PC-9 (cell line): Measurements from ENCODE around the gene DPP4. TPM values are rescaled to one million over a fixed set of nuclear protein-coding genes. Genes with fewer than 3 reads are reported as not detected.

ENCODE experiments used
- BruUV-seq: library from RNA; stranded (reverse); fragments of 400-500 nt; replicated peaks from 2 replicates; lab custom pipeline; 2021; lab: Mats Ljungman, UMichigan
- CTCF ChIA-PET: fragments of 300-600 bp; sonication (Branson Sonifier 250); formaldehyde crosslinking; loops from one replicate; lab custom pipeline; 2022; ENCODE audit warnings: antibody characterized with exemption; lab: Charles Lee
- POLR2A ChIA-PET: fragments of 300-600 bp; sonication (Branson Sonifier 250); formaldehyde crosslinking; loops from one replicate; lab custom pipeline; 2022; ENCODE audit warnings: antibody characterized with exemption; ENCODE audit not compliant: unreplicated experiment; lab: Charles Lee
- DNase-seq, 2 experiments: peaks; one replicate each; pipeline versions ENCODE4 v3.0.0 to v3.0.0-alpha.2; 2015 to 2022; ENCODE audit warnings: mixed read lengths in 1 of 2
- H2AFZ ChIP-seq: fragments of 200-600 bp; sonication (generic); 2 replicates; pipeline ENCODE4 v1.8.1; 2017; ENCODE audit warnings: antibody characterized with exemption
- H3F3A ChIP-seq: fragments of 200-600 bp; sonication (generic); 2 replicates; pipeline ENCODE4 v1.8.1; 2017; ENCODE audit warnings: antibody characterized with exemption, mild to moderate bottlenecking, low read depth; ENCODE audit not compliant: insufficient read depth
- H3K27ac ChIP-seq: fragments of 200-600 bp; sonication (generic); 2 replicates; pipeline ENCODE4 v1.6.1; 2016; ENCODE audit warnings: mixed run types
- H3K27me3 ChIP-seq: fragments of 200-600 bp; sonication (generic); 2 replicates; pipeline ENCODE4 v1.6.1; 2016; ENCODE audit warnings: low read depth, mixed run types; ENCODE audit not compliant: insufficient read depth
- H3K36me3 ChIP-seq: fragments of 200-600 bp; sonication (generic); 2 replicates; pipeline ENCODE4 v1.6.1; 2016; ENCODE audit warnings: low read depth, mixed run types
- H3K4me1 ChIP-seq: fragments of 200-600 bp; sonication (generic); replicated peaks from 2 replicates; pipeline ENCODE4 v1.6.1; 2016; ENCODE audit warnings: mixed run types; ENCODE audit not compliant: insufficient read depth
- H3K4me2 ChIP-seq: fragments of 200-600 bp; sonication (generic); 2 replicates; pipeline ENCODE4 v1.6.1; 2017; ENCODE audit warnings: mixed run types
- H3K4me3 ChIP-seq: fragments of 200-600 bp; sonication (generic); 2 replicates; pipeline ENCODE4 v1.6.1; 2016; ENCODE audit warnings: mixed run types
- H3K79me2 ChIP-seq: fragments of 200-600 bp; sonication (generic); 2 replicates; pipeline ENCODE4 v1.6.1; 2017; ENCODE audit warnings: low read depth, mixed run types
- H3K9me2 ChIP-seq: fragments of 200-600 bp; sonication (generic); 2 replicates; pipeline ENCODE4 v1.8.1; 2017; ENCODE audit warnings: mild to moderate bottlenecking; ENCODE audit not compliant: insufficient read depth
- H3K9me3 ChIP-seq: fragments of 200-600 bp; sonication (generic); 2 replicates; pipeline ENCODE4 v1.8.1; 2016; ENCODE audit warnings: low read depth; ENCODE audit not compliant: insufficient read depth
- H4K20me1 ChIP-seq: fragments of 200-600 bp; sonication (generic); 2 replicates; pipeline ENCODE4 v1.8.1; 2017; ENCODE audit not compliant: insufficient read depth
- EZH2 ChIP-seq: fragments of 200-600 bp; sonication (generic); IDR thresholded peaks from 2 replicates; pipeline ENCODE4 v1.8.0; 2017; ENCODE audit warnings: antibody characterized with exemption, low read depth
- intact Hi-C: fragments of 100-400 bp; cut with micrococcal nuclease; formaldehyde crosslinking; loops from one replicate; pipeline ENCODE4 v1.10.0; 2022; ENCODE audit not compliant: unreplicated experiment
- total RNA-seq: library from RNA; stranded (reverse); gene quantifications from 2 replicates; pipeline ENCODE4 v1.2.3, GENCODE V29; 2021
- TF ChIP-seq, protein P1 (sequence below): fragments of 200-600 bp; sonication (generic); conservative IDR thresholded peaks from 2 replicates; pipeline ENCODE4 v1.6.1; 2017; ENCODE audit warnings: mixed run types, antibody characterized with exemption, mild to moderate bottlenecking, moderate library complexity

The DPP4 gene
- total RNA-seq, 1 experiment from 2014 or later: 0.35 TPM

GRCh38 chr2:162113088-162113775 lies 39.2 kb upstream of the DPP4 start:
- H2AFZ ChIP-seq: no peak overlapping the region
- TF ChIP-seq, protein P1, sequence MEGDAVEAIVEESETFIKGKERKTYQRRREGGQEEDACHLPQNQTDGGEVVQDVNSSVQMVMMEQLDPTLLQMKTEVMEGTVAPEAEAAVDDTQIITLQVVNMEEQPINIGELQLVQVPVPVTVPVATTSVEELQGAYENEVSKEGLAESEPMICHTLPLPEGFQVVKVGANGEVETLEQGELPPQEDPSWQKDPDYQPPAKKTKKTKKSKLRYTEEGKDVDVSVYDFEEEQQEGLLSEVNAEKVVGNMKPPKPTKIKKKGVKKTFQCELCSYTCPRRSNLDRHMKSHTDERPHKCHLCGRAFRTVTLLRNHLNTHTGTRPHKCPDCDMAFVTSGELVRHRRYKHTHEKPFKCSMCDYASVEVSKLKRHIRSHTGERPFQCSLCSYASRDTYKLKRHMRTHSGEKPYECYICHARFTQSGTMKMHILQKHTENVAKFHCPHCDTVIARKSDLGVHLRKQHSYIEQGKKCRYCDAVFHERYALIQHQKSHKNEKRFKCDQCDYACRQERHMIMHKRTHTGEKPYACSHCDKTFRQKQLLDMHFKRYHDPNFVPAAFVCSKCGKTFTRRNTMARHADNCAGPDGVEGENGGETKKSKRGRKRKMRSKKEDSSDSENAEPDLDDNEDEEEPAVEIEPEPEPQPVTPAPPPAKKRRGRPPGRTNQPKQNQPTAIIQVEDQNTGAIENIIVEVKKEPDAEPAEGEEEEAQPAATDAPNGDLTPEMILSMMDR: no peak
- TF ChIP-seq EZH2: no peak

GRCh38 chr2:162111958-162112850 lies 38.2 kb upstream of the DPP4 start:
- intact Hi-C loops: no loop called here
- Histone ChIP-seq H3K4me2 (no peak overlapping the region), H3K9me2 (no peaks in the 10 kb centered on the region), H3K36me3 (no peaks in the 10 kb centered on the region), H2AFZ (no peak overlapping the region), H4K20me1 (no peaks in the 10 kb centered on the region), H3F3A (no peaks in the 10 kb centered on the region), H3K27ac (no peak overlapping the region), H3K9me3 (no peaks in the 10 kb centered on the region), H3K27me3 (no peaks in the 10 kb centered on the region), H3K4me3 (no peak overlapping the region), H3K79me2 (no peaks in the 10 kb centered on the region), H3K4me1 (peaks cover 13% of the 10 kb centered on the region; the same call in 1 of the 2 replicates)
- no peak for TF ChIP-seq EZH2
- TF ChIP-seq, protein P1: no peak
- ChIA-PET POLR2A (no interaction called here), CTCF (no interaction called here)
- BruUV-seq: no TSS peak
- DNase-seq: no peak

More at GRCh38 chr2:162113088-162113775, 39.2 kb upstream of the DPP4 start:
- no peak overlapping the region for H3K27ac ChIP-seq
- intact Hi-C loops: no loop called here
- H3K79me2 ChIP-seq: no peaks in the 10 kb centered on the region
- H3K4me3 ChIP-seq: no peak overlapping the region
- H3K9me3 ChIP-seq: no peaks in the 10 kb centered on the region
- H3K36me3 ChIP-seq: no peaks in the 10 kb centered on the region
- no peaks in the 10 kb centered on the region for H3K27me3 ChIP-seq
- H3K9me2 ChIP-seq: no peaks in the 10 kb centered on the region
- H3K4me1 ChIP-seq: peaks cover 13% of the 10 kb centered on the region
- no peak for DNase-seq
- peaks cover 1% of the 10 kb centered on the region; the same call in 1 of the 2 replicates for H3F3A ChIP-seq
- BruUV-seq: no TSS peak
- ChIA-PET POLR2A (no interaction called here), CTCF (no interaction called here)
- no peaks in the 10 kb centered on the region for H4K20me1 ChIP-seq
- no peak overlapping the region; the same call in 1 of the 2 replicates for H3K4me2 ChIP-seq

- ChIA-PET POLR2A (no interaction called here), CTCF (no interaction called here)
- Histone ChIP-seq H3K9me3 (no peaks in the 10 kb centered on the region), H3K4me2 (no peak overlapping the region), H2AFZ (no peak overlapping the region), H3K27me3 (no peaks in the 10 kb centered on the region), H3K4me1 (no peaks in the 10 kb centered on the region), H3K9me2 (no peaks in the 10 kb centered on the region), H3F3A (no peaks in the 10 kb centered on the region), H3K36me3 (no peaks in the 10 kb centered on the region), H4K20me1 (no peaks in the 10 kb centered on the region), H3K27ac (no peak overlapping the region), H3K79me2 (no peaks in the 10 kb centered on the region), H3K4me3 (no peak overlapping the region)
- intact Hi-C loops: no loop called here
- TF ChIP-seq, protein P1: no peak
- TF ChIP-seq EZH2: no peak
- no TSS peak for BruUV-seq
- no peak for DNase-seq
These were observed 33.4 kb upstream of the DPP4 start for GRCh38 chr2:162107361-162107901.
